GM13977 (cell line): ENCODE results near the gene NLRP10.

ENCODE experiments used
- DNase-seq: peaks from one replicate; pipeline ENCODE4 v3.0.0; 2012; ENCODE audit warnings: low spot score
- in situ Hi-C: fragments of 300-500 bp; cut with MboI; formaldehyde crosslinking; loops from one replicate; pipeline ENCODE4 v1.12.0; 2022; ENCODE audit warnings: low sequenced_read_pairs, low pct_unique_long_range_greater_than_20kb, mixed read lengths, inconsistent platforms; ENCODE audit not compliant: unreplicated experiment
- TF ChIP-seq, protein P1 (sequence below): IDR thresholded peaks from 2 replicates; pipeline ENCODE4 v1.5.1; 2012; ENCODE audit warnings: mild to moderate bottlenecking, control low read depth; ENCODE audit not compliant: insufficient read depth; ENCODE audit errors: extremely low read depth, missing control alignments

Gene NLRP10, protein sequence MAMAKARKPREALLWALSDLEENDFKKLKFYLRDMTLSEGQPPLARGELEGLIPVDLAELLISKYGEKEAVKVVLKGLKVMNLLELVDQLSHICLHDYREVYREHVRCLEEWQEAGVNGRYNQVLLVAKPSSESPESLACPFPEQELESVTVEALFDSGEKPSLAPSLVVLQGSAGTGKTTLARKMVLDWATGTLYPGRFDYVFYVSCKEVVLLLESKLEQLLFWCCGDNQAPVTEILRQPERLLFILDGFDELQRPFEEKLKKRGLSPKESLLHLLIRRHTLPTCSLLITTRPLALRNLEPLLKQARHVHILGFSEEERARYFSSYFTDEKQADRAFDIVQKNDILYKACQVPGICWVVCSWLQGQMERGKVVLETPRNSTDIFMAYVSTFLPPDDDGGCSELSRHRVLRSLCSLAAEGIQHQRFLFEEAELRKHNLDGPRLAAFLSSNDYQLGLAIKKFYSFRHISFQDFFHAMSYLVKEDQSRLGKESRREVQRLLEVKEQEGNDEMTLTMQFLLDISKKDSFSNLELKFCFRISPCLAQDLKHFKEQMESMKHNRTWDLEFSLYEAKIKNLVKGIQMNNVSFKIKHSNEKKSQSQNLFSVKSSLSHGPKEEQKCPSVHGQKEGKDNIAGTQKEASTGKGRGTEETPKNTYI

DNA sequence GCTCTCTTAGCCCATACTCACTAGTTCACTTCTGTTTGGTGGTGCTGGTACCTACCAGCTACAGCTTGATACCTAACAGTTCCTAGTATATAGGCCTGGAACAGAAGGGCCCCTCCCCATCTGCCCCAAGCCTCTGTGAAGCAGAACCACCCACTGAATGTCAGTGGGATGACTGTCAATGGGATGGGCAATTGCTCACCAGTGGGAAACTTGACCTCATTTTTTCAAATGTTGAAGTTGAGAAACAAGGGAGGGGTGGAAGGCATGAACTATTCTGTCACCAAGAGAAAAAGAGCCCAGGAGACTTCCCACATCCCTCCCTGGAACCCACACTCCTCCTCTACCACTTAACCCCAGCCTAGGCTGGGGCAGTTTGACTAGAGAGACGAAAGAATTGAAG, at the start of gene NLRP10:
NLRP10 (minus strand) TSS at position 62 of the 400 bp plus-strand sequence. CDS start 1,952 bp downstream, outside the sequence.
- TF ChIP-seq, protein P1, sequence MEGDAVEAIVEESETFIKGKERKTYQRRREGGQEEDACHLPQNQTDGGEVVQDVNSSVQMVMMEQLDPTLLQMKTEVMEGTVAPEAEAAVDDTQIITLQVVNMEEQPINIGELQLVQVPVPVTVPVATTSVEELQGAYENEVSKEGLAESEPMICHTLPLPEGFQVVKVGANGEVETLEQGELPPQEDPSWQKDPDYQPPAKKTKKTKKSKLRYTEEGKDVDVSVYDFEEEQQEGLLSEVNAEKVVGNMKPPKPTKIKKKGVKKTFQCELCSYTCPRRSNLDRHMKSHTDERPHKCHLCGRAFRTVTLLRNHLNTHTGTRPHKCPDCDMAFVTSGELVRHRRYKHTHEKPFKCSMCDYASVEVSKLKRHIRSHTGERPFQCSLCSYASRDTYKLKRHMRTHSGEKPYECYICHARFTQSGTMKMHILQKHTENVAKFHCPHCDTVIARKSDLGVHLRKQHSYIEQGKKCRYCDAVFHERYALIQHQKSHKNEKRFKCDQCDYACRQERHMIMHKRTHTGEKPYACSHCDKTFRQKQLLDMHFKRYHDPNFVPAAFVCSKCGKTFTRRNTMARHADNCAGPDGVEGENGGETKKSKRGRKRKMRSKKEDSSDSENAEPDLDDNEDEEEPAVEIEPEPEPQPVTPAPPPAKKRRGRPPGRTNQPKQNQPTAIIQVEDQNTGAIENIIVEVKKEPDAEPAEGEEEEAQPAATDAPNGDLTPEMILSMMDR, result no peak
- no peak for DNase-seq
- in situ Hi-C loops, result no loop called here

DNA sequence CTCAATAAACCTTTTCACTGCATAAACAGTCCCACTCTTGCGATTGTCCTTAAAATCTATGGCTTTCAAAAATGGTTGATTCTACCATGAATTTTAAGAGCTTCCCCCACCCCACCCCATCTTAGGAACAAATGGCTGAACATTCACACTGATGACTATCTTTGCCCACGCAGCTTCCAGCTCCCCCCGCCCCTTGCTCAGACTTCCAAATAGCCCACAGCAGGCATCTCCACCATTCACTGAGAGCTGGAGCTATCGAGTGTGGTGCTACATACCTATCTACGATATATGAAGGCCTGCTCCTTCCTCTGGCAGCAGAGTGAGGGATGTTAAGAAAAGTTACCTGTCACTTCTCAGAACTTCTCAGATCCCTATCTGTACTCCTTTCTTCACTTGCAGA, 48.6 kb upstream of the NLRP10 start:
- in situ Hi-C loops, result no loop called here
- TF ChIP-seq, protein P1, result no peak
- DNase-seq, result no peak

DNA sequence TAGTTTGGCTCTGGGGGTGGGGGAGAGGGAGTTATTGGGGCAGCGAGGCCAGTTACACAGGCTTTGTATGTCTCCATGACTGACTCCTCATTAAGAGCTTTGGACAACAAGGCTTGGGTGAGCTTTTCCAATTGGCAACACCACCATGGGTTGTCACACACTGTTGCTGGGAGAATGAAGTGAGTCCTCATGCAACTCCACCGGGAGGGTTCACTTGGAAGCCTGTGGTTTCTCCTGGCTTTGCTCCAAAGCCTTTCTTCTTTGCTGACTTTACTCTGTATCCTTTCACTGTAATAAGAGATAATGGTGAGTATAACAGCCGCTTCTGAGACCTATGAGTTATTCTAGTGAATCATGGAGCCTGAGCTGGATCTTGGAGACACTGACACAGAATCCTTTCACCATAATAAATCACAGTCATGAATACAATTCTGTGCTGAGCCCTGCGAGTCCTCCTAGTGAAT, 46.8 kb upstream of the NLRP10 start:
- in situ Hi-C loops, result no loop called here
- no peak for DNase-seq
- TF ChIP-seq, protein P1, result no peak

DNA sequence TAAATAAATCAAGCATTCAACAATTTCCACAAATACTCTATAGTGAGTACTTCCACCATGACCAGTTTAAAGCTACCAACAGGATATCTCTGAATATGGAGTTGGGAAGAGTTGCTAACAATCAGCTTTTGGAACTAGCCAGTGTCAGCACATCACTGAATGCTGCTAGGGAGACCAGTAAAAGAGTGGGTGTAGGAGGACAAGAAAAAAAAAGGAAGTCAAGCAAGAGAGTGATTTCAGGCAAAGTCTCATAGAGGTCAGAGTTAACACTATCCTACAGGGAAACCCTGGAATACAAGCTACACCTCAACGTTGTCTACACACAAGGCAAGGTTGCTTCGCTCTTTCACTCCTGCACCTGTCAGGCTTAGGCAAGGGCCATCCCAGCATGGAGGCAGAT, 46.1 kb upstream of the NLRP10 start:
- in situ Hi-C loops, result no loop called here
- TF ChIP-seq, protein P1, result no peak

DNA sequence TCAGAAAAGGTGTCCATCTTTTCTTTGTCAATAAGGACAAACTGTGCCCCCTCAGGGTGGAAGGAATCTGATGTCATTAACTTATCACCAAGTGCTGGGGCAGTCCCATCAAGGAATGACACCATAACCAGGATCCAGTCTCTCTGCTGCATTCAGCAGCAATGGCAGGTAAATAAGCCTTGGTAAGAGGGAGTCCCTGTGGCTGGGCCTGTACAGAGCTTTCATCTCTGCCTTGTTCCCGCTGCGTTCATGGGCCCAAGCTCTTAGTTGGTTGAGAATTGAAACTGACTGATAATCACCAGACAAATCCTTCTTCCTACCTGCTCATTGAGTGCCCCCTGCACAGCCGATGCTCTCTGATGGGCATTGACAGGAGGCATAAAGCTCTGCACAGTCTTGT, 44.6 kb upstream of the NLRP10 start:
- TF ChIP-seq, protein P1, result no peak
- no peak for DNase-seq
- in situ Hi-C loops, result loop anchor here (5.0 kb wide), 1 partner anchor 87 kb away; no protein-coding TSS in a partner anchor

More for the DNA sequence above, 46.1 kb upstream of the NLRP10 start:
- no peak for DNase-seq

DNA sequence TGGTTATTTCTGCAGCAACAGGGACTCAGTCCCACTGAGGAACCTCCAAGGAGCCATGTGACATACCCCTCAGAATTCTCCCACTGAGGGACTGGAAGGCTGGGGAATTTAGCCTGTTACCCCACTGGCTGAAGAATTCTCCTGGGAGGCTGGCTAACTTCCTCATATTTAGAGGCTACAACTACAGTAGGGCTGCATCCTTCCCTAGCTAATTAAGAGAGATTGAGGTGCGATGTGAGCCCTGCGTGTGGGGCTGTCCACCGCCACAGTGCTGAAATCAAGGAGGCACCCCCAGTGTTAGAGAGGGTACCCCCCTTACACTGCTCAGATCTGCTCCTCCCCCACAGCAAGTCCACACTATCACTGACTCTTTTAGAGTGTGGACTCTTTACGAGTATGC, 43.0 kb upstream of the NLRP10 start:
- TF ChIP-seq, protein P1, result no peak
- in situ Hi-C loops, result loop anchor here (5.0 kb wide), 1 partner anchor 89 kb away; no protein-coding TSS in a partner anchor

More for the DNA sequence above, 43.0 kb upstream of the NLRP10 start:
- DNase-seq, result no peak
